ENCODE results near the gene TEX26. TPM values are rescaled to one million over a fixed set of nuclear protein-coding genes. Genes with fewer than 3 reads are reported as not detected.

The TEX26 gene
- total RNA-seq, 1 experiment from 2014 or later, result not detected

Other genes with a start within 250 kb of the TEX26 start
- 0.73 and 0.76 TPM in 2 replicates for gene ALOX5AP, start 197.1 kb upstream of the TEX26 start, total RNA-seq (2014; rRNA removed; shearing (Covaris generic))
- gene MEDAG, start 26.4 kb upstream of the TEX26 start, total RNA-seq (2014; rRNA removed; shearing (Covaris generic)), result 52.1 and 56.1 TPM in 2 replicates
- 161 and 171 TPM in 2 replicates for gene HSPH1, start 229.2 kb downstream of the TEX26 start, total RNA-seq (2014; rRNA removed; shearing (Covaris generic))